22Rv1 (cell line): ENCODE measurements around the gene ZCCHC17.

Source experiments
- ZFX ChIP-seq: fragments of 450-650 bp; IDR thresholded peaks from 2 replicates; pipeline ENCODE4 v1.6.1; 2017; ENCODE audit warnings: antibody characterized with exemption, borderline replicate concordance
- TF ChIP-seq, protein P1 (sequence below): fragments of 450-650 bp; IDR thresholded peaks from 2 replicates; pipeline ENCODE4 v1.5.1; 2017; ENCODE audit warnings: mild to moderate bottlenecking

DNA sequence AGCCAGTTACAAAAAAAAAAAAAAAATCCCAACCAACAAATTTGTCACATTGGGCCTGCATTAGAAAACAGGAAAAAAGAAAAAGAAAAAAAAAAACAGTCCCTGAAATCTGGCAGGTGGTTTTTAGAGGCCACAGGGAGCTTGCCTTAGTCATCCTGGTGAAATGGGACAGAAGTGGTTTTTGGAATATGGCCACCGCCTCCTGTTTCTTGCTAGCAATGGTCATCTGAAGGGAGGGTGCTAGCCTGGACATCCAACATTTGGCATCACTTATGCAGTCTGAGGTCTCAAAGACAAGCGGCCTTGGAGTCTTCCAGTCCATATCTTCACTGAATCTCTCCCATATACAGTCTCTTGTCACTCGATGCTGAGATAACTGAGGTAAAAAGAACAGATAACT, 37.1 kb upstream of the ZCCHC17 start:
- TF ChIP-seq, protein P1, sequence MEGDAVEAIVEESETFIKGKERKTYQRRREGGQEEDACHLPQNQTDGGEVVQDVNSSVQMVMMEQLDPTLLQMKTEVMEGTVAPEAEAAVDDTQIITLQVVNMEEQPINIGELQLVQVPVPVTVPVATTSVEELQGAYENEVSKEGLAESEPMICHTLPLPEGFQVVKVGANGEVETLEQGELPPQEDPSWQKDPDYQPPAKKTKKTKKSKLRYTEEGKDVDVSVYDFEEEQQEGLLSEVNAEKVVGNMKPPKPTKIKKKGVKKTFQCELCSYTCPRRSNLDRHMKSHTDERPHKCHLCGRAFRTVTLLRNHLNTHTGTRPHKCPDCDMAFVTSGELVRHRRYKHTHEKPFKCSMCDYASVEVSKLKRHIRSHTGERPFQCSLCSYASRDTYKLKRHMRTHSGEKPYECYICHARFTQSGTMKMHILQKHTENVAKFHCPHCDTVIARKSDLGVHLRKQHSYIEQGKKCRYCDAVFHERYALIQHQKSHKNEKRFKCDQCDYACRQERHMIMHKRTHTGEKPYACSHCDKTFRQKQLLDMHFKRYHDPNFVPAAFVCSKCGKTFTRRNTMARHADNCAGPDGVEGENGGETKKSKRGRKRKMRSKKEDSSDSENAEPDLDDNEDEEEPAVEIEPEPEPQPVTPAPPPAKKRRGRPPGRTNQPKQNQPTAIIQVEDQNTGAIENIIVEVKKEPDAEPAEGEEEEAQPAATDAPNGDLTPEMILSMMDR = no peak
- TF ChIP-seq ZFX = no peak
